ENCODE measurements around the gene KLHDC8A.

KLHDC8A gene

DNA sequence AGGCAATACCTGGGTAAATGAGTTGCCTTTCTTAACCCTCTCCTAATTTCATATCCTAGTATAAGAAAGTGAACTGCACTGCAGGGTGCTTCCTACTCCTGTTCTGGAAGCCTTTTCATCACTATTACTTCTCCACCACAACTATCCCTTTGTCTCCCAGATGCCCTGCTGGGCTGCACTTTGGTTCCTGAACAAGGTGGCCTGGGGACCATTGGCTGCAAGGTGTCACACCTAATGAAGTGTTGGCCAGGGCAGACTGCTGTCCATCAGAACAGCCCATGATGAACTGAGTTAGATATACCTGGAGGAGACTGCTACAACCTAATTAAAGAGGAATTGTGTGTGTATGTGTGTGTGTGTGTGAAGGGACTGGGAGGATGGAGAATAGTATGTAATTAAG is 1.9 kb upstream of the KLHDC8A start:
- peaks cover 10% of the 10 kb centered on the region for H3K27me3 Mint-ChIP-seq
- H3K27ac Mint-ChIP-seq, result no peak overlapping the region
- ATAC-seq, result no peak
- no peaks in the 10 kb centered on the region for H3K36me3 Mint-ChIP-seq (ENCODE audit: low read depth)
- H3K9me3 Mint-ChIP-seq, result no peaks in the 10 kb centered on the region
- H3K4me1 Mint-ChIP-seq, result no peaks in the 10 kb centered on the region
- H3K4me3 Mint-ChIP-seq, result no peak overlapping the region
- no peak for DNase-seq

DNA sequence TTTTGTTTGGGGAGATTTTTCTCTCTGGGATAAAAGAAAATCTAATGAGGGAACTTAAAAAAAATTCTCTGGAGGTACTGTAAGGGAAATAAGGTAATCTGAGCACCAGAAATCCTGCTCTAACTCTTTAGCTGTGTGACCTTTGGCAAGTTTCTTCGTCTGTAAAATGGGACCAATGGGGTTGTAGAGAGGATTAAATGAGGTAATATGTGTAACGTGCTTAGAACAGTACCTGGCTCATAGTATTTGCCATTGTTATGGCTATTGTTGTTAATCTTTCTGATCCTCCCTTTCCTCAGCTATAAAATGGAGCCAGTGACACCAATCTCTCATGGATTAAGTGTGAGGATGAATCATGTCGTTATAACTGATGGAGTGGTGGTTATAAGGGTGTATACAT is 845 bp upstream of the KLHDC8A start:
- no peak for ATAC-seq
- Mint-ChIP-seq H3K27me3 (peaks cover 10% of the 10 kb centered on the region), H3K27ac (no peak overlapping the region), H3K4me1 (no peaks in the 10 kb centered on the region), H3K9me3 (no peaks in the 10 kb centered on the region), H3K36me3 (ENCODE audit: low read depth) (no peaks in the 10 kb centered on the region), H3K4me3 (no peak overlapping the region)
- no peak for DNase-seq

DNA sequence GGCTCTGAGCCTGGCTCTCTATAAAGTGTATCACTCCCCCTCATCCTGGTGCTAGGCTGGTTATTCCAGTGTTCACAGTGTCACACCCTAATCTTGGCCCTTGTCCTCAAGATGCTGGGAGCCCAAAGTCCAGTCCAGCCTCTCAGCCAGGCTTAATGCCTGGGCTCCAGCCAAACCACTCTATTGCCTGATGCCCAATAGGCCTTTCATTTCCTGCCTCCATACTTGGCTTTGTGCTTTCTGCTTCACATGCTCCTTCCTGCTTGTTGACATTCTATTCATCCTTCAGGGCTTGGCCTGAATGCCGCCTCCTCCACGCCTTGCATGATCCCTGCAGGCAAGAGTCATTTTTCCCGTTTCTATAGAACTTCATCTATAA is 1.7 kb downstream of the KLHDC8A start:
- Mint-ChIP-seq H3K27me3 (peaks cover 10% of the 10 kb centered on the region), H3K27ac (no peak overlapping the region), H3K4me3 (no peak overlapping the region), H3K36me3 (ENCODE audit: low read depth) (no peaks in the 10 kb centered on the region), H3K9me3 (no peaks in the 10 kb centered on the region), H3K4me1 (no peaks in the 10 kb centered on the region)
- DNase-seq, result no peak
- ATAC-seq, result no peak

DNA sequence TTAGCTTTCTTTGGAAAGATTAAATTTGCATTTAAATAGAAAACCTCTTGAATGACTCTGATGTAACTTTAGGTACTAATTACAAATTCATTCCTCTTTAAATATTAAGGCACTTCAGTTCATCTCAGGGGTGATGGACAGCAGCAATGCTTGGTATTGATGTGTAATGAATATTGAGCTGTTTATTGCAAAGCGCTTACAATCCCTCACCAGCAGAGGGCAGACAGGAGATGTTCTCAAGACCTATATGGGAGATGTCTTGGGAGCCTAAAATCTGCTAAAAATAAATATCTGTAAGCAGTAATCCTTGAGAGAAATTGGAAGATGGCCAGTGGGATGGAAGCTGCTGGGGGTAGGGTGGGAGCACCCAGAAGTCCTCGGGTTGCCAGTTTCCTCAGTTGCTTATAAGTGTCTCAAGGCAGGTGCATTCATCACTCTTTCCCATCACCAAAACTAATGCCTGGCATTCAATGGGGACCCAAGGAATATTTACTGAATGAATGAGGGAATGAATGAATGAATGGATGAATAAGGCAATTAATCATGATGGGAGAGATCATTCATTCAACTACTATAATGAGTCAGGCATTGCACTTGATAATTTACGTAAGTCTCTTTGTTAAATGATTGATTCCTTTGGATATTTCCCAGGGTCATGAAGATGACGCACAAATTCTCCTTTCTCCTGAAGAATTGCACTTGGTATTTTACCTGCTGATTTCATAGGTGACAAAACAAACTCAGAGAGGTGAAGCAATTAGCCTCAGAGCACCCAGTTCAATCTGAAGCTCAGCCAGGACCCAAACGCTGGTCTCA is 2.3 kb downstream of the KLHDC8A start:
- H3K4me3 Mint-ChIP-seq, result no peak overlapping the region
- no peak for ATAC-seq
- no peaks in the 10 kb centered on the region for H3K4me1 Mint-ChIP-seq
- no peak overlapping the region for H3K27ac Mint-ChIP-seq
- no peaks in the 10 kb centered on the region for H3K9me3 Mint-ChIP-seq
- peak; percentile 60 for DNase-seq
- H3K36me3 Mint-ChIP-seq (ENCODE audit: low read depth), result no peaks in the 10 kb centered on the region
- peaks cover 10% of the 10 kb centered on the region for H3K27me3 Mint-ChIP-seq

DNA sequence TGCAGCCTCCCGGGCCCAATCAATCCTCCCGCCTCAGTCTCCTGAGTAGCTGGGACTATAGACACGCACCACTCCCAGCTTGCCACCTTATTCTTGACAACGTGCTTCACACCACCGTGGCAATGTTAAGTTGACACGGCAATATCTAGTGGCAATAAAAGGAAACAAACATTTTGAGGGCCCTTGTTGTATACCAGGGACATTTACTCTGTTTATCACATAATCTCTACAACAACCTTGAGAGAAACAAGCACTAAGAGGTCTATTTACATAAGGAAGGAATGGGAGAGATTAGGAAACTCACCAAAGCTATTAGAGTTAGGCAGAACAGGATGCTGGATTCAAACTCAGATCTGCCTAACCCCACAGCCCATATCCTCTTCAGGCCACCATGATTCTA is 3.1 kb downstream of the KLHDC8A start:
- no peaks in the 10 kb centered on the region for H3K36me3 Mint-ChIP-seq (ENCODE audit: low read depth)
- H3K4me1 Mint-ChIP-seq, result peaks cover 2% of the 10 kb centered on the region
- ATAC-seq, result no peak
- no peak overlapping the region for H3K27ac Mint-ChIP-seq
- no peak overlapping the region for H3K4me3 Mint-ChIP-seq
- peaks cover 8% of the 10 kb centered on the region for H3K27me3 Mint-ChIP-seq
- no peaks in the 10 kb centered on the region for H3K9me3 Mint-ChIP-seq
- DNase-seq, result no peak

DNA sequence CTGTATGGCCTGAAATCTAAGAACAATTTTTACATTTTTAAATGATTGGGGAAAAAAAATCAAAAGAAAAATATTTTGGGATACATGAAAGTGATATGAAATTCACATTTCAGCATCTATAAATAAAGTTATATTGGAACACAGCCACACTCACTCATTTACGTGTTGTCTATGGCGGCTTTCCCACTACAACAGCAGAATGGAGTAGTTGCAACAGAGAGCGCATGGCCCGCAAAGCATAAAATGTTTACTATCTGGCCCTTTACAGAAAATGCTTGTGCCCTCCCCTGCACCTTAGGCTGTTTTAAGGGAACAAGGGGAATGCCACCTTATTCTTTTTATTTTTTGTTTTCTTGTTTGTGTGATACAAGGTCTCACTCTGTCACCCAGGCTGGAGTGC is 3.5 kb downstream of the KLHDC8A start:
- ATAC-seq, result no peak
- no peak for DNase-seq
- Mint-ChIP-seq H3K27me3 (peaks cover 6% of the 10 kb centered on the region), H3K27ac (no peak overlapping the region), H3K9me3 (no peaks in the 10 kb centered on the region), H3K4me3 (no peak overlapping the region), H3K36me3 (ENCODE audit: low read depth) (no peaks in the 10 kb centered on the region), H3K4me1 (peaks cover 2% of the 10 kb centered on the region)

DNA sequence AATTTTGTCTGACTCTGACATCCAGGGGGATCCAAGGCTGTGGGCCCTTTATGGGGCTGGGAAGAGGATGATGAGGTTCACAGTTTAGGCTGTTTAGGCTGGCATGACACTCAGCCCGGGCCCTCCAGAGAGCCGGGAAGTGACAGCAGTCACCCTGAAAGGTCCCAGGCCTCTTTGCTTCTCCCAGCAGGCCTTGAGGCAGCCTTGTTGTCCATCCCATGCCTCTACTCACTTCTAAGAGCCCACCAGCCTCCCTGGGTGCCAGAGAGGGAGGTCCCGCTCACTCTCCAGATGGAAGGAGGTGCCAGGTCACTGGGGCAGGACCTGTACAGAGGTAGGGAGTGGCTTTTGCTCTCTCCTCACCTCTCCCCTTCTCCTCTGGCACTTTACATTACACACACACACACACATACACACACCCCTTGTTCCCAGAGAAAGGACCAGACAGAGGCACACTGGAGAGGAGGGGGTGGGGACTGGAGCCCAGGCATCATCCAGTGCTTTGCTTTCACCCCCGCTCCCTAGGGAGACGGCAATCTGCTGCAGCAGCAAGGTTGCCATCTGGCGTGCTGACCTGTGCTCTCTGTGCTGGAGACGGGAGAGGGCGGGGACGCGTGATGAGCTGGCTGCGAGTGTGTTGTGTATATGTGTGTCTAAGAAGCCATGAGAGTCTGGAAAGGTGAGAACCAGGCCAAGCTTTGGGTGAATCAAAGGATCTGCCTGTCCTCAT is 4.6 kb downstream of the KLHDC8A start:
- ATAC-seq, result no peak
- DNase-seq, result no peak
- Mint-ChIP-seq H3K36me3 (ENCODE audit: low read depth) (no peaks in the 10 kb centered on the region), H3K4me1 (peaks cover 2% of the 10 kb centered on the region), H3K9me3 (no peaks in the 10 kb centered on the region), H3K27ac (no peak overlapping the region), H3K27me3 (peaks cover 4% of the 10 kb centered on the region), H3K4me3 (no peak overlapping the region)

DNA sequence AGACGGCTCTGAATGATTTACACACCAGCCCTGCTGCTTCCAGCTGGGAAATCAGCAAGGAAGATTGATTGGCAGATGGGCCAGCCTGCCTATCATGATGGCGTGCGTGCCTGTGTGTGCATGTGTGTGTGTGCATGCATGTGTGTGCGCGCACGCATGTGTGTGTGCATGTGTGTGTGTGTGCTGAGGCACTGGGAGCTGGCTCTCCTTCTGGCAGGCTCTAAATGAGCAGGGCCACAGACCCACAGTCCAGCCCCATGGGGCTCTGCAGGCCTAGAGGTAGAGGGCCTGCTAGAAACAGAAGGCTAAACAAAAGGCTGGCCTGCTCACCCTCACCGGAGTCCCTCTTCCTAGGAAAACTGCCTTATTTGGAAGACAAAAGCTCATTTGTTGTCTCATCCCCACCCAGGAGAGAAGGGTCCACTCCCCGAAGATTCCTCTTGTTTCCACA is 6.0 kb downstream of the KLHDC8A start:
- ATAC-seq (no peak), DNase-seq (no peak)
- Mint-ChIP-seq H3K4me3 (no peak overlapping the region), H3K9me3 (no peaks in the 10 kb centered on the region), H3K36me3 (ENCODE audit: low read depth) (no peaks in the 10 kb centered on the region), H3K4me1 (peaks cover 2% of the 10 kb centered on the region), H3K27me3 (peaks cover 9% of the 10 kb centered on the region), H3K27ac (no peak overlapping the region)

DNA sequence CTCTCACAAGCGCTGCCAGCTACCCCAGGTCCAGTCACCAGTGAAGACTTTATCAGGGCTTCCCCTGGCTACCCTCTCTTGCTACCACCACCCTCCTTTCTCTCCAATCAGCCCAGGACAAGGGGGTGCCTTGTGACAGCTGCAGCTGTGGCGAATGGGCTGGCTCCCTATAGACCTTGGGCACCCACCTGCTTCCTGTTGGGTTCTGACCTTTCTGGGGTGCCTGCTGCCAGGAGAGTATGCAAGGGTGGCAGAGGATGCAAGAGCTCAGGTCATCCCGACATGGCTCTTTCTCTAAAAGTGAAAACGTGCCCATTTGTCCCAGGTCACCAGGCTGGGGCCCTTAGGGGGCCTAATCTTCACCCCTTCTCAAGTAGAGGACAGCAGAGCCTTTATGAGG is 6.6 kb downstream of the KLHDC8A start:
- Mint-ChIP-seq H3K27me3 (peaks cover 10% of the 10 kb centered on the region), H3K9me3 (no peaks in the 10 kb centered on the region), H3K4me3 (no peak overlapping the region), H3K4me1 (peaks cover 2% of the 10 kb centered on the region), H3K27ac (no peak overlapping the region), H3K36me3 (ENCODE audit: low read depth) (no peaks in the 10 kb centered on the region)
- no peak for DNase-seq
- ATAC-seq, result no peak

DNA sequence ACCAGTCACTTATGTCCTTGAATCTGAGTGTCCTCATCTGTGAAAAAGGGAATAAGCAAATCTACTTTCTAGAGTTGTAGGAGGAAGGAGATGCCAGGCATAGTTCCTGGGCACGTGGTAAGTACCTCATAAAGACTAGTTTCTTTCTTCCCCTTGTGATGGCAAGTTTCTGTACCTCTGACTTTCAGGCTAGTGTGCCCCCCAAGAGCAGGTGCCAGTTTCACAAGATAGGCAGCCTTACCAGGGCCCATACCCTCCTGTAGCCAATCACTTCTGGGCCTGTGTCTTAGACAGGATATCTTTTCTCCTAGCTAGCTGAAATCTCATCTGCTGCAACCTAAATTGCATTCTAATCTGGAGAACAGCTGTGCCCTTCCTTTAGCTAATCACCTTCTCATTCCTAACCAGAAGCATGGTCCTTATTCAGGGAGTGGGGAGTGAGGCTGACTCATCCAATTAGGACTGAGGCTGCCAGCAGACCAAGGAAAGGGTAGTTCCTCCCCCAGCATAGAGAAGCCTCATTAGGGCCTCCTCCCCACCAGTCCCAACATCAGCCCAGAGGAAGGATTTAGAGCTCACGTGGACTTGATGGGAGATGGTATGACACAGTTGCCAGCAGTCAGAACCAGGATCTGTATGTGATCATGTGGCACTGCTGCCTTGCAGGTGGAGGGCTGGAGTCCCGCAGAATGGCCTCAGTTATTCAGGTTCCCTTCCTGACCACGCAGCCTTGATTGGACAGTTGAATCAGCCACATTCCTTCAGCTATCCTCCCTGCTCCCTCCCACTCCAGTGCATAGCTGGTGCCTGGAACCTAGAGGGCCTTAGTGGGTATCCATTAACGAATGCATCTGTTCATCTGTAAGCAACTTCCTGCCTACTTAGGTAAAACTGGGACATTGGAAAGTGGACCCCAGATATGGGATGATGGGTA is 7.9 kb downstream of the KLHDC8A start:
- H3K27ac Mint-ChIP-seq, result no peak overlapping the region
- DNase-seq (no peak), ATAC-seq (no peak)
- H3K4me1 Mint-ChIP-seq, result peaks cover 10% of the 10 kb centered on the region
- no peaks in the 10 kb centered on the region for H3K36me3 Mint-ChIP-seq (ENCODE audit: low read depth)
- H3K9me3 Mint-ChIP-seq, result no peaks in the 10 kb centered on the region
- no peak overlapping the region for H3K4me3 Mint-ChIP-seq
- peaks cover 18% of the 10 kb centered on the region for H3K27me3 Mint-ChIP-seq

DNA sequence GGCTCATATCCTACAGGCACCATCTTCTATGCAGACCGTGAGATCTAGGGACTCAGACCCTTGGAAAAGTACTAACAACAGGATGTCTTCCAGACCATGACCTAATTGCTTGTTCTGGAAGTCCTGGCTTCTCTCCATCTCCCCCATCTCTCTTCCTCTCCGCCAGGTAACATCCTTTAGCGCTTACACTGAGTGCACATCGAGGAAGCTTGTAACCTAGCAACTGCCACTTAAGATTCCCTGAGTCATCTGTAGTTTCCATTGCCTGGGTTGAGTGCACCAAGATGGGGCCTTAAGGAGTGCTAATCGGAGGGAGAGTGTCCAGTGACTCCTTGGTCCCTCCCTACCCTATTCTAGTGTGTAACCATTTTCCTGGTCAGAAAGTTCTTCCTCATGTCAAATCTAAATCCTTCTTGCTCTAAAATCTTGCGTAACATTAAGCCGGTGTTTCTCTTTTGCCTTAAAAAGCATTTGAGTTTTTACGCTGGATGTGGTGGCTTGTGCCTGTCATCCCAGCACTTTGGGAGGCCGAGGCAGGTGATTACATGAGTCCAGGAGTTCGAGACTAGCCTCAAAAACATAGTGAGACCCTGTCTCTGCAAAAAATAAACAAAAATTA is 9.7 kb downstream of the KLHDC8A start:
- peaks cover 29% of the 10 kb centered on the region for H3K27me3 Mint-ChIP-seq
- DNase-seq, result no peak
- no peaks in the 10 kb centered on the region for H3K36me3 Mint-ChIP-seq (ENCODE audit: low read depth)
- H3K4me1 Mint-ChIP-seq, result peaks cover 10% of the 10 kb centered on the region
- H3K4me3 Mint-ChIP-seq, result no peak overlapping the region
- no peak for ATAC-seq
- H3K9me3 Mint-ChIP-seq, result no peaks in the 10 kb centered on the region
- no peak overlapping the region for H3K27ac Mint-ChIP-seq

DNA sequence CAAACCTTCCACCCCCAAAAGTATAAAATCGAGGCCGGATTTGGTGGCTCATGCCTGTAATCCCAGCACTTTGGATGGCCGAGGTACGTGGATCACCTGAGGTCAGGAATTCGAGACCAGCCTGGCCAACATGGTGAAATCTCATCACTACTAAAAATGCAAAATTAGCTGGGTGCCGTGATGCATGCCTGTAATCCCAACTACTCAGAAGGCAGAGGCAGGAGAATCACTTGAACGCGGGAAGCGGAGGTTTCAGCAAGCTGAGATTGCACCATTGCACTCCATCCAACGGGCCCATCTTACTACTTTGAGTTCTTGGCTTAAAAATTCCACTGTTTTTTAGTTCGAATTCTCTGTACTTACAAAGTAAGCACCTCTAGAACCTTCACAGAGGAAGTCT is 11.0 kb downstream of the KLHDC8A start:
- ATAC-seq, result no peak
- no peaks in the 10 kb centered on the region for H3K9me3 Mint-ChIP-seq
- DNase-seq, result no peak
- no peak overlapping the region for H3K27ac Mint-ChIP-seq
- H3K4me1 Mint-ChIP-seq, result peaks cover 10% of the 10 kb centered on the region
- peaks cover 33% of the 10 kb centered on the region for H3K27me3 Mint-ChIP-seq
- no peak overlapping the region for H3K4me3 Mint-ChIP-seq
- H3K36me3 Mint-ChIP-seq (ENCODE audit: low read depth), result no peaks in the 10 kb centered on the region

DNA sequence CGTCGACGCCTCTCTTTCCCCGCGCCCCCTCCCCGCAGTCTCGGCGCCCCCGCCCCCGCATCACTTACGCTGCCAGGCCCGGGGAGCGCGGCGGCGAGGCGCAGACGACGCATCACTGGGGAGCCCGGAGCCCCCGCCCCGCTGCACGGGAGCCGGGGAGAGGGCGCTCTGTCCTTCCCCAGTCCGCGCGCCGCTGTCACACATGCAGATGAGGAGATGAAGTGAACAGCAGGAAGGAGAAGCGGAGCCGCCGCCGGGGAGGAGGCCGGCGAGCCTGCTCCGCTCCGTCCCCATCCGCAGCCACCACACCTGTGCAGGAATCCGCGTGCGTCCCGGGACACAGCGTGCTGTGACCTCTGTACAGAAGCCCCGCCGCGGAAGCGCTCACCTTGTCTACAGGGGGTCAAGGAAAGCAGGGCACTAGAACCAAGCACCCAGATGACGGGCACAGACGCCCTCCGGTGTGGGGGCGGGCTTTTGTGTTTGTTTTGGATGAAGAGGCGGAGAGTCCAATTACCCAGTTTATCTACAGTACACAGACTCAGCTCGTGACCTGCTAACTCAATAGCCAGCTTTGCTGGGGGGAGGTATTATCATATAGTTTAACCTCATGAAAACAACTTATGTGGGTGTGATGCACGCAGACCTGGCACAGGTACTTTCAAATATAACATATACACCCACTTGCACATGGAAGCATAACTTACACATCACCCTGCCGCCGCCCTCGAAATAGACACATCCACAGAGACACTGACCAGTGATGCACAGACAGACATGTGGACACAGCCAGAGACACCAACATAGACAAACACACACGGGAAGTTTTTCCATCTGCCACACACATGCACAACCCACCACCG is 12.4 kb downstream of the KLHDC8A start:
- H3K27me3 Mint-ChIP-seq, result peaks cover 33% of the 10 kb centered on the region
- ATAC-seq (peak; percentile 37), DNase-seq (peak; percentile 42)
- no peak overlapping the region for H3K27ac Mint-ChIP-seq
- H3K4me1 Mint-ChIP-seq, result peaks cover 12% of the 10 kb centered on the region
- H3K4me3 Mint-ChIP-seq, result peak overlapping the region; percentile 49
- H3K36me3 Mint-ChIP-seq (ENCODE audit: low read depth), result no peaks in the 10 kb centered on the region
- no peaks in the 10 kb centered on the region for H3K9me3 Mint-ChIP-seq
